HTERT RPE-1 (cell line): Measurements from ENCODE around the gene RECK.
"Not testable (repeated sequence)": the region's sequence is repeated elsewhere in the genome, so short reads cannot be mapped to it uniquely, and the experiment has no call there.

Experiments used
- in situ Hi-C: fragments of 300-500 bp; cut with MboI; formaldehyde crosslinking; loops from 4 replicates; pipeline ENCODE4 v1.14.3; 2020; ENCODE audit warnings: low sequenced_read_pairs

RECK gene

DNA sequence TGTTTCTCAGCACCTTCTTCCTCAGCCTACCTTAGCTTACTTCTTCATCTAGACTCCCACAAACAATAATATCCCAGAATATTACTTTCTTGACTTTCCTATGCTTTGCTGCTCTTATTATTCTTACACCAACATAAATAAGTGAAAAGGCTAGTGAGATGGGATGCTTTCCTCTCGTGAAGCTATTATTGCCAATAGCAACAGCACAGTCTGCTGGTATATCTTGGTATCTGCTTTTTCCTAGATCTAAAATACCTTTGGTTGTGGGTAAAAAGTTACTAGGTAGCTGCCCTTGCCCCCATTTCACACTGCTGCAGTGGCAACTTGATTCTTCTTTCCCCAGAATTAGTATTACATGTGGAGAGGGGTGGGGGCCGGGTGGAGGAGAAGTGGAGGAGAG lies 73.7 kb downstream of the RECK start:
- in situ Hi-C loops, result no loop called here

DNA sequence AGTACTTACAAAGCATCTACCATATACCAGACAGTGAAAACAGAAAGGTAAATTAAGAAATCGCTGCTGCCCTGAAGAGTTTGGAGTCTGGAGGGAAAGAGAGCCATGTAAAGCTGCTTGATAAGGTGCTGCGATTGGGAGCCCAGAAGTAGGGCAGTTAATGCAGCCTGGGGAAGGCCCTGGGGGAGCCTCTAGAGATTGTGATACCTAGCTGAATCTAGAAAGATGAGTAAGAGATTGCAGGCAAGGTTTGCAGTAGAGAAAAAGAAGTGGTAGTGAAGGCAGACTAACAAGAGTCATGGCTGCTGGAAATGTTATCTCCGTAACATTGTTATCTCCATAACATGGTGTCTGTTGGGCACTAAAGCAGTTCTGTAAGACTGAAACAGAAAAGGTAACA lies 75.8 kb downstream of the RECK start:
- in situ Hi-C loops, result no loop called here

DNA sequence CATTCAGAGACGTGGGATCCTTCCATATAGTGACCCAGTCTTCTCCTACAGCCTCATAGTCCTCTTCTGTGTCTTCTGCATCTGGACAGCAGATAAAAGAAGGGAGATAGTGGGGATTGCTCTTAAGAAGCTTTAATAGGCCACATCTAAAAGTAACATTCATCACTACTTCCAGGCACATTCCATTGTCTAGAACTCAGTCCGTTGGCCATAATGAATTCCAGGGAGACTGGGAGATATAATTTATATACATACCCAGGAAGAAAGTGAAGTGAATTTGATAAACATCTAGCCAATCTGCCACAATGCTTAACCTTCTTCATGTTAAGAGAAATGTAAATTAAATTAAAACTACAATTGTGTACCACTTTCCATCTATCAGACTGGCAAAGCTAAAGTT lies 77.3 kb downstream of the RECK start:
- in situ Hi-C loops, result no loop called here

DNA sequence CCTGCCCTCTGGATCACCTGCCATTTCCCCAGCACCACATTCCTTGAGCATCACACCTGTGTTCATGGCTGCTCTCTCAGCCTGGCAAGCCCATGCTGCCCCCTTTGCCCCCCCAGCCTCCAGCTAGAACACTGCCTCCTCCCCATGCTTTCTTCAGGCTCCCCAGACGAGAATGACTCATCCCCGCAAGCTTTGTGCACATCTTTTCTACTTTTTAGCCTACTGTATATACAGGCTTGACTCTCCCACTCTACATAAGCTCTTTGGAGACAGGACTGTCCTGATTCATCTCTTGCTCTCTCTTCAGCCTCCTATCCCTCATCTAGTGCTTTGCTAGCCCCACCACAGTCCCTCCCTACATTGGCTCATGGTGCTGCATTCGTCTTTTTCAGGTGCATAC lies 79.9 kb downstream of the RECK start:
- in situ Hi-C loops, result no loop called here

DNA sequence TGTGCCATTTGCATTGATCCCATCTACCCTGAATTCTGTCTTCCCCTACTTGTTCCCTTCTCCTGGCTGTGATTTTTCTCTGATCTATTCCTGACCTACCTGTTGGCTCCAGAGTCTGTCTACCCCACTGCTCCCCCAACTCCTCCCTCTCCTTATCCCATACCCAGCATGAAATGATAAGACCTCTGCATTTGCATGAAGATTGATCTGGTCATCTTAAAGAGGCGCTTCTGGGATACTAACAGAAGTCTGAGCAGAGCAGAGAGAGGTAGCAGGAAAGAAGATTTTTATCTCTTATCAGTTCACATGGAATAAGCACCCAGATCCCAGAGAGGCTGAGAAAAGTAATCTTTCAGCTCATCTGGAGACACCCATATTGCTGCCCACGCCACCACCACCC lies 81.5 kb downstream of the RECK start:
- in situ Hi-C loops, result no loop called here

DNA sequence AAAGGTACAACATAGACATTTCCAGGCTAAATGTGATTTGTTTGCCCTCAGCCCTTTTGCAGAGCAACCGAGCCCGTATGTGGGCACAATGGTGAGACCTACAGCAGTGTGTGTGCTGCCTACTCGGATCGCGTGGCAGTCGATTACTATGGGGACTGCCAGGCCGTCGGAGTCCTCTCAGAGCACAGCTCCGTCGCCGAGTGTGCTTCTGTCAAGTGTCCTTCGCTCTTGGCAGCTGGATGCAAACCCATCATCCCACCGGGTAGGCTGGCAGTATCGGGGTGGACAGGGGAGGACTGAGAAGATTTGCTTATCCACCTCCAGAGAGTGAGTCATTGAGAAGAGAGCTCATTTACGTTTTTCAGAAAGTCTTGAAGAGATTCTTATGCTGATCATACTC lies 82.0 kb downstream of the RECK start:
- in situ Hi-C loops, result no loop called here

DNA sequence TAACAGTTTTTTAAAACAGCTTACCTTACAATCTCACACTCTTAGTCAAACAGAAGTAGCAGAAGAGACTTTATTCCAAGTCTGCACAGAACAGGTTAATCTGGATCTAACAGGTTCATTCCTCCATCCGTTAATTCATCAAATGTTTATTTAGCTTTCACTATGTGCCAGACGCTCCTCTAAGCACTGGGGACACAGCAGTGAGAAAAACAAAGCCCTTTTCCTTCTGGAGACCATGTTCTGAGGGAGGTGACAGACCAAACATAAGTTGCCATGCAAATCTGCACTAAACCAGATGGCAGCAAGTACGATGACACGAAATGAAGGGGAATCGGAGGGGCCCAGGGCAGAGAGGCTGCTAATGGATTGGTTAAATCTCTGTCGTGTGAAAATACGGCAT lies 82.8 kb downstream of the RECK start:
- in situ Hi-C loops, result no loop called here

DNA sequence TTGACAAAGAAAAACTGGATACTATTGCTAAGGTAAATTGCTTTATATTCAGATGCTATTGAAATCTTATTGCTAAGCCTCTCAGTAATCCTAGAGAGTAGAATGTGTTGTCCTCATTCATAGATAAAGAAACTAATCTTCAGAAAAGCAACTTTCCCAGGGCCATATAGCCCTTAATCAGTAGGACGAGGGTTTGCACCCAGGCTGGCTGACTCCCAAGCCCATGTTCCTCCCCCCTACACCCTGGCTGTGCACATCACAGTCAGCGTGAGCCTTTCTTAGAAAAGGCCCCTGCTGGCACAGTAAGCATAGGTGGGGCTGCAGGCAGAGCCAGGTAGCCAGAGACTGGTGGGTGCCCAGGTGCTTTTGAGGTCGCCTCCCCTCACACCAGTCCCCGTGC lies 84.0 kb downstream of the RECK start:
- in situ Hi-C loops, result no loop called here

DNA sequence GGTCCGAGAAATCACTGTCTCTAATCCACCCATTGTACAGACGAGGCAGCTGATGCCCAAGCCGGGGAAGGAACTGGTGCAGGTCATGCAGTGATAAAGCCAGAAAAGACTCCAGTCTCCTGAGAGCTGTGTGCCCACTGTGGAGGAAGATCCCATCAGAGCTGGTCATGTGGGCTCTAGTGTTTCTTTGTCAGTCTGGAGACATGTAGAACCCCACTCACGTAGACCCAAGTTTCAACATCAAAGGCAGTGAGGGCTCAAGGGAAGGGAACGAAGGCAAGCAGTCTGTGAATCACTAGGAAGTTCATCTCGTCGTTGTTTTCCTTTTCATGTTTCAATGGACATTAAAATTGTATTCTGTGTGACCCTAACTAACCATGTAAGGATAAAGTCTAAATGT lies 85.3 kb downstream of the RECK start:
- in situ Hi-C loops, result no loop called here

DNA sequence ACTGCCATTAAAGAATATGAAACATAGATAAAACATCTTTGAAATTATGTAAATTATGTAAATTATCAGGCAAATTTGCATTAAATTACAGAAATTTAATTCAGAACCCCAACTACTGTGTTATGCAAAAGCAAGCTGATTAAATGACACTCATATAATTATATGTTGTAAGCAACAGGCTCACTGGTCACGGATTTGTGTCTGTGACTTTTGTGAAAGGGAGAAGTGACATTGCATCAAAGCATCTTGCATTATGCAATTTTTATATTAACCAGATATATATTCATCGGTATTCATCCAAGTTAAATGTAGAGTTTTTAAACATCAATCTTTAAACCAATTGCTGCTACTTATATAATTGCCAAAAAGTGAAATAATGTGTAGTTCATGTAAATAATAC lies 86.8 kb downstream of the RECK start:
- in situ Hi-C loops, result no loop called here

DNA sequence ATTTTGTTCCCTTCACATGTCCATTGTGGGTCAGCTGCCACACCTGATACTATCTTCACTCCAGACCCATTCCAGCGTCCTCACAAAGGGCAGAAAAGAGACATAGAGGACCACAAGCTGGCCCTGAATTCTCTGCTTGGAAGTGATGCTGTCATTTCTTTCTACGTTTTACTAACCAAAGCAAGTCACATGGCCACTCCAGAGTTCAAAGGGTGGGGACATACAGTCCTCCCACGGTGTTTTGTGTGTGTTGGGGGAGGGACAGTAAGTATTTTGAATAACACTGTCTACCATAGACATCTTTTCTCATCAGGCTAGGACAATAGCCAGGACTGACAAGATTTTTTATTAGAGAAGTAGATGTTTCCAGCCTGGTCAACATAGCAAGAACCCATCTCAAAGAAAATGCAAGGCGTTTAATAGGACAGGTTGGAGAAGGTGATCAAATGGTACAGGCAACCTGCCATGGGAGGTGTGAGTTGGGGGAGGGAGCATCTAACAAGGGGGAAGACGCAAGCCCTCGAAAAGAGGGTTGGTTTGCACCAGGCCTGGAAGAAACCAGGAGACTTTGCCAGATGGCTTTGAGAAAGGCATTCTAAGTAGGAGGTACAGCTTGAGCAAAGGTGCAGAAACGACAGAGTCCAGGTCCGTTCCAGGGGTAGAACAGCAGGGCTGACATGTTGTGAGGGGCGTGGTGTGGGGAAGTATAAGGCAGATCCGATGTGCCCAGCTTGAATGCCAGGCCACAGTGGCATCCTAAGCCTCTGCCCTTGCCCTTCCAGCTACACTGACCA lies 88.5 kb downstream of the RECK start:
- in situ Hi-C loops, result no loop called here

DNA sequence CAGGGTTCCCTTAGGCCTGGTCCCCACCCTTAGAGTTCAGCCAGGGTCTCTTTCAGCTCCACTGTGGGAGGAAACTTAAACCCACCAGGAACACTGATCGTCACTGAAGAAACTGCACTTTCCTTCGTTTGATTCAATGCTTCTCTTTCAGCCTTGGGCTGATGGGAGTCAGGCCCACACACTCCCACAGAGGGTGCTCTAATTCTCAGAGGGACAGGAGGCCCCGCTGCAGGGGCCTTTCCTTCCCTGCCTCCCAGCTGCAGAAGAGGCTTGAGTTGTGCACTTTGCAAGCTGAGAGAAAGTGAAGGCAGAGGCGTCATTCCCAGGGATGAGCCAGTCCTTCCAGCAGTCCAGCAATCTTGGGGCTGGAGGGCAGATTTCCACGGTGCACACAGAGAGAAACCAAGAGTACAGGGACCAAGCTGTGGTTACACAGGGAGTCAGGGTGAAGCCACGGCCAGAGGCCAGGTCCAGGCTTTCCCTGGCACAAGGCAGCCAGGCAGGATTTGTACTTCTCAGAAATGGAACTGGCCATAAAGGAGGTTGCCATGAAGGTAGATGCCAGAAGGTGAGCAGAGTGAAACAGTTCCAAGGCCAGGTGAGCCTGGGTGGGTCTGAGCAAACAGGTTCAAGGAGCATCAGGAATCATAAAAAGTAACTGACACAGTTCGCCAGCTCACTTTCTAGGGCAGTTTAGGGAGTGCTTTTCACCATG lies 89.5 kb downstream of the RECK start:
- in situ Hi-C loops, result no loop called here

DNA sequence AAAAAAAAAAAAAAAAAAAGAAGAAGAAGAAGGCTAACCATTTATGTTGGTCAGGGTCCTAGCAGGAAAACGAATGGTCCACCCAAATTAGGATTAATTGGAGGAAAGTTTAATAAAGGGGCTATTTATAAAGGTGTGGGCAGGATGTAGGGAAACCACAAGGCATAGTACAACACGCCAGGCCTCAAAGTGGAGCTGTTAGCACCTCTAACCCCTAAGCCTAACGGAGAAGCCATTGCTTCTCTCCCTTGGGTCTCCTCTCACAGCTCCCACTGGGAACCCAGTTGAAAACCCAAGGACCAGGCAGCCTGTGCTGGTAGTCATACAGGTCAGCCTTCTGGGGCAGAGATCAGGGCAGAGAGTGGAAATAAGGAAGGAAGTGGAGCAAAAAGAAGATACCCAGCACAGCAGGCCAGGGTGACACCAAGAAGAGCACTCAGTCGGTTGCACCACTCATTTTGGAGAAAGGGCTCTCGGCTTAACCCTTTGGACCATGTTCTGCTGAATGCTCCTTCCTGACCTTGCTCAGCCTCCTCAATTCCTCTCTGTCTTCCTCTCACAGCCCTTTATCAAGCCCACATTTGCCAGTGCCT lies 91.0 kb downstream of the RECK start:
- in situ Hi-C loops, result no loop called here

DNA sequence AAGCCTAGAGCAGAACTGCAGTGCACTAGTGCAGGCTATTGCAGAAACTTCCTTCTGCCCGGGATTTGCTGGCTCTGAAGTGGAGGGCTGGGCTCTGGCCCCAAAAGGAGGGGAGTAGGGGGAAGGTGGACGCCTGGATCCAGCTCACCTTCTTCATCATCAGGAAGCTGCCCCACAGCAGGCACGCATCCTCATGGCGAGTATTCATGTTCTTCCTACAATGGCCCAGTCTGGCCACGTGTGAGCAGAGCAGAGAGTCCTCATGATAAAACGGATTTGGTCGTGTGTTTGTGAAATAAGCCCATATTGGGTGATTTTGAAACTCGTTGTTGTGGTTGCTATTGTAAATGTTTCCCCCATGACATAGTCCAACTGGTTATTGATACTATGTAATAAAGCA lies 91.6 kb downstream of the RECK start:
- in situ Hi-C loops, result no loop called here

DNA sequence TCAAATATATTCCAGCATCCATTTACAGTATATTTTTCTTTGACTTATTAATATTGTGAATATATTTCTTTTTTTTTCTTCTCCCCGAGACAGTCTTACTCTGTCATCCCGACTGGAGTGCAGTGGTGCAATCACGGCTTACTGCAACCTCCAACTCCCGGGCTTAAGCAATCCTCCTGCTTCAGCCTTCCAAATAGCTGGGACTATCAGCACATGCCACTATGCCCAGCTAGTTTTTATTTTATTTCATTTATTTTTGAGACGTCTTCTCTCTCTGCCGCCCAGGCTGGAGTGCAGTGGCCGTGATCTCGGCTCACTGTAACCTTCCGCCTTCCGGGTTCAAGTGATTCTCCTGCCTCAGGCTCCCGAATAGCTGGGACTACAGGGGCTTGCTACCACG lies 92.4 kb downstream of the RECK start:
- in situ Hi-C loops, result no loop called here

DNA sequence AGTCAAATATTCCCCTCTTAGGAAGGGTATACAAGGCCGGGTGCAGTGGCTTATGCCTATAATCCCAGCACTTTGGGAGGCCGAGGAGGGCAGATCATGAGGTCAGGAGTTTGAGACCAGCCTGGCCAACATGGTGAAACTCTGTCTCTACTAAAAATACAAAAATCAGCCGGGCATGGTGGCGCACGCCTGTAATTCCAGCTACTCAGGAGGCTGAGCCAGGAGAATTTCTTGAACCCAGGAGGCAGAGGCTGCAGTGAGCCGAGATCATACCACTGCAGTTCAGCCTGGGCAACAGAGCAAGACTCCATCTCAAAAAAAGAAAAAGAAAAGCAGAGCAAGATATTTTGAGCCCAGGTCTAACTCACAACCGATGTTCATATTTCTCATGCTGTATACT lies 95.0 kb downstream of the RECK start:
- in situ Hi-C loops, result not testable (repeated sequence)

DNA sequence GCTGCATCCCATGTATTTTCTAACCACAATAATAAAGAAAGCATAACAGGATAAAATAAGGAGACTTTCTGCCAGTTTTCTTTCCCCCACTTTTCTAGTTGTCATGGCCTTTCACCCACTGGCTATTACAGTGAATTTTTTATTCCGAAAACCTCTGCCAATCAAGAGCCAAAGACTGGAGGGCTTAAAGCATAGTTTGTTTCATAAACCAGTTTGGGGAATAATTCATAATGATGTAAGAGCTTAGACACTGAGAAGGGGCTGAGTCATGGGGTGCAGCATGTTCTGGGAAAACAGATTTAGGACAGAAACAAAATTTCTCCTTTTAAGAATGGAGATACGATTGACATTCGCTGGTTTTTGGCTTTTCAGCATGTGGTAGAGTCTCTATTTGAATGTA lies 95.4 kb downstream of the RECK start:
- in situ Hi-C loops, result no loop called here

DNA sequence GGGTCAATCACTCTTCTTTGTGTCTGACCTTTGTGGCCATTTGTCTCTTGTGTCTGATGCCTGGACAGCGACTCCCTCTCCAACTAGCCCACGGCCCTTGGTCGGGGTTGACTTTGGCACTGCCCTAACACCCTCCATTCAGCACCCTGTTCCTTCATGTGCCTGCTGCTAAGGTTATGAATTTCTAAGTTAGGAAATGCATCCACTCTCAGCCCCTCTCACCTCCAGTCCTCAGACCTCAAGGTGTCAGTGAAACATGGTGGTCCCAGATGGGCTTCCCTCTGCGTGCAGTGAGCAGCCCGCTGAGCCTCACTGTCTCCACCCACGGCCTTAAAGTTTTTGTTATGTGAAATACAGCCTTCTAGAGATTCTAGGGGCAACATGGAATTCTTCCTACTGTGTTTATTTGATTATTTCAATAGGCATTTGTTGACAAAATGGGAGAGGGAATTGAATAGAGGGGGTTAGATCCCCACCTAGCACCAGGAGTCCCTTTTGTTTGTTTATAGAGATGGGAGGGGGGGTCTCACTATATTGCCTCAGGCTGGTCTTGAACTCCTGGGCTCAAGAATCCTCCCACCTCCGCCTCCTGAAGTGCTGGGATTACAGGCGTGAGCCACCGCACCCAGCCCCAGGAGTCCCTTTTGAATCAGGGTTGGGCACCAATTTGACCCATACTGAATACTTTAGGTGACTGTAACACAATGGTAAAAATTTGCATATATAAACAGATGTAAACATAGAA lies 98.2 kb downstream of the RECK start:
- in situ Hi-C loops, result no loop called here

DNA sequence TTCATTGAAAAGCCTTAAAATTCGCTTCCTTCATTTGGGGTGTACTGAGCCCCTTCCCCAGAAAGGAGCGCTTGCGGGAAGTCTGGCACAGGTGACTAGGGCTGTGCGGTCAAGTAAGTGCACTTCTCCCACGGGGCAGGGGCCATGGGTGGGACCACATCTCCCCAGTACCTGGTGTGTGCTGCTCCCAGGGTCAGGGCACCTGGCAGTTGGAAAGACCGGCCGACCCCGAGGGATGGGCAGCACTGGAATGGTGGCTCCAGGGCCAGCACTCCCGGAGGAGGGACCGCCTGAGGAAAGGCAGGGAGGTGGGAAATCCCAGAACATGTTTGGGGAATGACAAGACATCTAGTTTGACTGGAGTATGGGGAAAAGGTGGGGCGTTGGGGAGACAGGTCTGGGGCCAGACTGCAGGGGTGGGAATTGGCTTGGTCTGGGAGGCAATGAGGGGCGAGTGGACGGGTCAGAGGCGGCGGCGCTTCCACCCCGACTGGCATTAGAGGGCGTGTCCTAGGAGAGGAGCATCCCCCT lies 99.1 kb downstream of the RECK start:
- in situ Hi-C loops, result no loop called here

DNA sequence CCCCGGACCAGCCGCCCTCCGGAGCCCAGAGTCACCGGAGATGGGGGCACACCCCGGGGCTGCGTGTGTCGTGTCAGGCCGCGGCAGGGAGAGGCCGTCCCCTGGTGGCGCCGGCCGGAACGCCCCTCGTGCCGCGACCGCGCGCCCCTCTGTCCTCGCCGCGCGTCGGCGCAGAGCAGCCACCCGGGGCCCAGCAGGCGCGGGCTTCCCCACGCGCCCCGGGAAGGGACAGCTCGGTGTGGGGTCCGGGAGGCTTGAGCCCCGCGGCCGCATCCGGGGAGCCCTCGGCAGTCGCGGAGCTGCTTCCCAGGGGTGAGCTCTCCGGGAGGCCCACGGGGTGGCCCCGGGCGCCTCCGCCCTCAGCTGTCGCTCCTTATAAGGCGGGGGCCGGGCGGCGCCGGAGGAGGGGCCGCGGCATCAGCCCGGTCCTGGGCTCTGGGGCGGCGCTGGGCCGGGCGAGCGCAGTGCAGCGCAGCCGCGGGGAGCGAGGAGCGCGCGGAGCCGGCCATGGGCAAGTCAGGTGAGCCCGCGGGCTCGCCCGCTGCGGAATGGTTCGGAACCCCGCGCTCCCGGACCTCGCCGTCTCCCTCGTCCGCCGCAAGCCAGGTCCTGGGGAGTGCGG lies 99.7 kb downstream of the RECK start, which contains the start of gene GLIPR2:
TSS of gene GLIPR2 (plus strand) at position 462 of the 622 bp plus-strand sequence. CDS start at position 508, 46 bp downstream.
- in situ Hi-C loops, result no loop called here
